ENCODE data around the gene RUVBL2. TPM values are rescaled to one million over a fixed set of nuclear protein-coding genes. Genes with fewer than 3 reads are reported as not detected.
"Not testable (repeated sequence)": the region's sequence is repeated elsewhere in the genome, so short reads cannot be mapped to it uniquely, and the experiment has no call there.

The RUVBL2 gene
- total RNA-seq, 1 experiment from 2014 or later, result 170 TPM

- POLR2A ChIA-PET; intact Hi-C loops (cut with micrococcal nuclease; ENCODE audit: unreplicated experiment); BruUV-seq (replicated peaks); DNase-seq (ENCODE audit: low read depth, low spot score); H3K27me3 ChIP-seq (ENCODE audit: control insufficient read depth, insufficient read depth, low read length); H3K9me3 ChIP-seq (ENCODE audit: control insufficient read depth, insufficient read depth, low read depth, low read length); H3K36me3 ChIP-seq (ENCODE audit: control insufficient read depth, insufficient read depth, low read length); H3K4me1 ChIP-seq (ENCODE audit: control insufficient read depth, insufficient read depth, low read length); CTCF ChIA-PET; H3K27ac ChIP-seq (ENCODE audit: low read length); H3K4me3 ChIP-seq (ENCODE audit: low read depth in 2 of 2, low read length in 2 of 2); in situ Hi-C loops (cut with HindIII; ENCODE audit: low pct_unique_long_range_greater_than_20kb, low sequenced_read_pairs); ATAC-seq: not testable (repeated sequence)
- peak; percentile 69 for TF ChIP-seq CTCF (IDR thresholded peaks at IDR 0.05)
These were observed 38.1 kb downstream of the RUVBL2 start, which contains the start of gene CGB2 for GRCh38 chr19:49031642-49032301. CGB2 (plus strand) TSS chr19:49031890; CDS start chr19:49032096, 206 bp downstream.

GRCh38 chr19:49036815-49037214 is 43.1 kb downstream of the RUVBL2 start, which contains the start of gene CGB1:
CGB1 (minus strand) TSS chr19:49036895; CDS start chr19:49036711, 184 bp downstream.
- H3K9me3 ChIP-seq (ENCODE audit: control insufficient read depth, insufficient read depth, low read depth, low read length); H3K27ac ChIP-seq (ENCODE audit: low read length); H3K4me1 ChIP-seq (ENCODE audit: control insufficient read depth, insufficient read depth, low read length); POLR2A ChIA-PET; BruUV-seq (replicated peaks); CTCF ChIA-PET; in situ Hi-C loops (cut with HindIII; ENCODE audit: low pct_unique_long_range_greater_than_20kb, low sequenced_read_pairs); DNase-seq (ENCODE audit: low read depth, low spot score); H3K27me3 ChIP-seq (ENCODE audit: control insufficient read depth, insufficient read depth, low read length); H3K36me3 ChIP-seq (ENCODE audit: control insufficient read depth, insufficient read depth, low read length); H3K4me3 ChIP-seq (ENCODE audit: low read depth in 2 of 2, low read length in 2 of 2); ATAC-seq; intact Hi-C loops (cut with micrococcal nuclease; ENCODE audit: unreplicated experiment): not testable (repeated sequence)
- TF ChIP-seq TCF7L2 (IDR thresholded peaks at IDR 0.05; ENCODE audit: low read depth, low read length) (peak; percentile 54; the same call in 1 of the 2 replicates), CTCF (IDR thresholded peaks at IDR 0.05) (peak; percentile 80)

GRCh38 chr19:49038111-49038510 is 44.4 kb downstream of the RUVBL2 start:
- in situ Hi-C loops (cut with HindIII; ENCODE audit: low pct_unique_long_range_greater_than_20kb, low sequenced_read_pairs); DNase-seq (ENCODE audit: low read depth, low spot score); H3K27me3 ChIP-seq (ENCODE audit: control insufficient read depth, insufficient read depth, low read length); intact Hi-C loops (cut with micrococcal nuclease; ENCODE audit: unreplicated experiment); BruUV-seq (replicated peaks); H3K9me3 ChIP-seq (ENCODE audit: control insufficient read depth, insufficient read depth, low read depth, low read length); POLR2A ChIA-PET; H3K4me1 ChIP-seq (ENCODE audit: control insufficient read depth, insufficient read depth, low read length); H3K36me3 ChIP-seq (ENCODE audit: control insufficient read depth, insufficient read depth, low read length); ATAC-seq; H3K4me3 ChIP-seq (ENCODE audit: low read depth in 2 of 2, low read length in 2 of 2); CTCF ChIA-PET; H3K27ac ChIP-seq (ENCODE audit: low read length): not testable (repeated sequence)

GRCh38 chr19:49038557-49039276 is 45.0 kb downstream of the RUVBL2 start:
- H3K9me3 ChIP-seq (ENCODE audit: control insufficient read depth, insufficient read depth, low read depth, low read length); POLR2A ChIA-PET; H3K4me3 ChIP-seq (ENCODE audit: low read depth in 2 of 2, low read length in 2 of 2); H3K4me1 ChIP-seq (ENCODE audit: control insufficient read depth, insufficient read depth, low read length); H3K27ac ChIP-seq (ENCODE audit: low read length); H3K27me3 ChIP-seq (ENCODE audit: control insufficient read depth, insufficient read depth, low read length); H3K36me3 ChIP-seq (ENCODE audit: control insufficient read depth, insufficient read depth, low read length); CTCF ChIA-PET; DNase-seq (ENCODE audit: low read depth, low spot score); BruUV-seq (replicated peaks); in situ Hi-C loops (cut with HindIII; ENCODE audit: low pct_unique_long_range_greater_than_20kb, low sequenced_read_pairs); intact Hi-C loops (cut with micrococcal nuclease; ENCODE audit: unreplicated experiment): not testable (repeated sequence)
- peak; percentile 92 for ATAC-seq

- ATAC-seq; intact Hi-C loops (cut with micrococcal nuclease; ENCODE audit: unreplicated experiment); DNase-seq (ENCODE audit: low read depth, low spot score); H3K36me3 ChIP-seq (ENCODE audit: control insufficient read depth, insufficient read depth, low read length); in situ Hi-C loops (cut with HindIII; ENCODE audit: low pct_unique_long_range_greater_than_20kb, low sequenced_read_pairs); H3K27me3 ChIP-seq (ENCODE audit: control insufficient read depth, insufficient read depth, low read length); H3K27ac ChIP-seq (ENCODE audit: low read length); POLR2A ChIA-PET; H3K9me3 ChIP-seq (ENCODE audit: control insufficient read depth, insufficient read depth, low read depth, low read length); H3K4me1 ChIP-seq (ENCODE audit: control insufficient read depth, insufficient read depth, low read length); H3K4me3 ChIP-seq (ENCODE audit: low read depth in 2 of 2, low read length in 2 of 2); BruUV-seq (replicated peaks): not testable (repeated sequence)
- CTCF ChIA-PET, result interaction anchor here (0.6 kb wide), 2 partner anchors 233 to 681 kb away, joined by 4 to 11 read pairs; no protein-coding TSS in a partner anchor
These were observed 46.0 kb downstream of the RUVBL2 start for GRCh38 chr19:49039736-49040135.
